Right hindlimb (tissue), 1 donor: Measurements from ENCODE around the gene PIM3.

ENCODE experiments used
- DNase-seq: peaks from one replicate; pipeline ENCODE4 v3.0.0-alpha.2; 2018

The PIM3 gene

DNA sequence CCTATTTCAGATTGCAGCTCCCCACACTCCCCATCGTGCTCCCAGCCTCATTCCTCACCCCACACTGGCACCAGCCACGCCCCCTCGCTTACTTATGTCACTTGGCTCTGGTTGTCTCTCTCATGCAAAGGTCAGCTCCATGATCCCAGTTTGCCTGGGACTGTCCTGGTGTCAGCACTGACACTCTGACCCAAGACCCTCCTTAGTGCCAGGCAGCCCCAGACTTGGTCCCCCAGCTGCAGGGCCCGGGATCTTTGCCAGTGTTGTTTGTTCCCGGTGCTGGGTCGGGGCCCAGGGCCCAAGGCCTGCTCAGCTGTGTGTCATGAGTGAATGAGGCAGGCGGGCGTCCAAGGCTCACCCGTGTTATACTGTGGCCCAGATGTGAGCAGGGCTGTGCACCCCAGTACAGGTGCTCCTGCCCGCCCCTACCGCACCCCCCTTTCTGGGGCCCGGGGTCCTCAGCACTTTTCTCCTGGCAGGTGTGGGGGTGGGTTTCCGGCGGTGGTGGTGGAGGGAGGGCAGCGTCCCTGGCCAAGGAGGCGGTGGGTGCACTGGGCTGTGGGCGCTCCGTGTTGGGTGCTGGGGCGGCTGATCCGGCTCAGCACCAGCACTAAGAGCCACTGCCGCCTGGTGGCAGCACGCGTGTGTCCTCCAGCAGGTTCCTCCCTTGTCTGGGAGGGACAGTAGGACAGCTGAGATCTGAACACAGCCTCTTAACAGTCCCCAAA lies 32.5 kb downstream of the PIM3 start:
- no peak for DNase-seq

DNA sequence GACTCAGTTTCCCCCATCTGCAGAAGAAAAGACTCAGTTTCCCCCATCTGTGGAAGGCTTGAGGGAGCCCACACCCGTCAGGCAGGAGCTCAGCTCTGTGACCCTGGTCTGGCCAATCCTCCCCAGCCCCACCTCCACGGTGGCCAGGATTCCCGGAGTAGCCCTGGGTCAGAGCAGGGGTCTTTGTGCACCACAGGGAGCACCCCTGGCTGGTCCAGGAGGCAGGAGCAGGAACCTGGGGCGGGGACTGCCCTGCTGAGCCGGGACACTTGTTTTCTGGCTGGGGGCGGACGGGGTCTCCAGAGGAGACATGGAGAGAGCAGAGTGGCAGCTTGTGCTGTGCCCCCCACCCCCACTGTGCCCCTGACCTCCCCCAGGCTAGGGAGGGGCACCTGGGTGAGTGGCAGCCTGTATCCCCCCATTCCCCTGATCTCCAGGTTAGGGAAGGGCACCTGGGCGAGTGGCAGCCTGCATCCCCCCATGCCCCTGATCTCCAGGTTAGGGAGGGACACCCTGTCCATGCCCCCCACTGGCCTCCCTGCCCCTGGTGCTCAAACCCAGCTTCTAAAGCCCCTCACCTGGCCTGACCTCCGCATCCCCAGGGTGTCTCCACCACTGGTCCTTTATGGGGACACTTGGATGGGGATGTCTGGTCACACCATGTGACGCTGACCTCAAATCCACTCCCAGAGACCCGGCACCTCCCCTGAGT lies 33.2 kb downstream of the PIM3 start:
- DNase-seq = no peak

DNA sequence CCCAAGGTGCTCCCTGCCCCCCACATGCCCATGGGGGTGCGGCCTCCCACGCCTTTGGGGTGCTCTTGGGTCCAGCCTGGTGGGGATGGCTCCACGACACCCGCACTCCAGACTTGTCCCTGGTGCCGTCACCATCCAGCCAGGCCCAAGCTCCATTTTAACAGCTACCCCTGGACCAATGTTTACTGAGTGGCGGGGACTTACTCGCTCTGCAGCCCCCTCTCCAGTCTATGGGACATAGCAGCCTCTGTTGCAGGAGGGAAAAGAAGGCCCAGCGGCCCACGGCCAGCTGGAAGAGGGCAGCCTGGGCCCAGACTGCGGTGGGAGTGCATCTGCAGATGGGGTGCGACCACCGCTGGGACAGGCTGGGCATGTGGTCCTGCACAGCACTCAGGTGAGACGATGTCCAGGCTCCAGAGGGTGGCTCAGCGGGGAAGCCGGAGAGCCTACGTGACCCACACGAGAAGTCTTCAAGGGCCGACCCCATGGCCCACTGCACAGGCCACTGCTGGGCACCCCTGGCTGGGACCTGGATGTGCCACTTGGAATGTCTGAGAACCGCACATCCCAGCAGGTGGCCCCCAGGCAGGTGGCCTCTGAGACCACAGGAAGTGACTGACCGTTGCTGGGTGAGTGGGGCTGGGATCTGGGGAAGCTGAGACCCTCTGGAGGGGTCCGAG lies 33.9 kb downstream of the PIM3 start:
- DNase-seq = no peak

DNA sequence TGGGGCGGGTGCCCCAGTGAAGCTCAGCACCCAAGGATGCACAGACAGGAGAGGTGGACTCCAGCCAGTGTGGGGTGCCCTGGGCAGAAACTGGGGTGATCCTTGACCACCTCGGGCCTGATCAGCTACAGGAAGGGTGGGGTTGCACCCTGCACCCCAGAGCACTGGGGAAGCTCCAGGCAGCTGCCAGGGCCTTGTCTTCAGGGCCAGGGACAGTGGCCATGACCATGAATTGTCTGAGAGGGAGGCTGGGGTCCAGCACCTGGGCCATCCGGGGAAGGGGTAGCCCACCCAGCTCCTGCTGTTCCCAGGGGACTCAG lies 34.4 kb downstream of the PIM3 start:
- no peak for DNase-seq

DNA sequence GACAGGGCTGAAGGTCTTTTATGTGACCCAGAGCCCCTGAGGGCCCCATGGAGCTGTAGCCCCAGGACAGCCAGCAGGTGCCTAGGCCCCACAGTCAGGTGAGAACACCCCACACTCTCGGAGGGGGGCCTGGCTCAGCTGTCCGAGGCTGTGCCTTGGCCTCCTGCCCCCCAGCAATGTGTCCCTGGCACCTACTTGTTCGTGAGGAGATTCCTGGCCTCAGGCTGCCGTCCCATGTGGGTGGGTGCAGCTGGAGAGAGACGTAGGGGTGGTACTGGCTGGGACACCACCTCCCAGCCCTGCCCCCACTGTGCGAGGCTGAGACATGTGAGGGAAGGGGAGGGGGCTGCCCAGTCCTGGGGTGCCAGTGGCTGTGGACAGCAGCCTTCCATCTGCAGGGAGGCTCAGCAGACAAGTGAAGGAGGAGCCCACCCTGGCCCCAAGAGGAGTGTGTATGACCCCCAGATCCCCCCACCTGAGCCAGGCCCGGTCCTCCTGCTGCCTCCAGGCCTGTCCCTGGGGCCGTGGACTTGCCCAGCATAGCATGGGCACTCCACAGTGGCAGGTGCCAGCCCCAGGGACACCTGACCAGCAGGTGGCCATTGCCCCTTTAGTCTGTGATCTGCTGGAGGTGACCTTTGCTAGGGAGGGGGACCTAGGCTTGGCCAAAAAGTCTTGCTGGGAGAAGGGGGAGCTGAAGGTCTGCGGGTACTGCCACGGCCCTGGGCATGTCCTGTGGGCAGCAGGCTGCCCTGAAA lies 35.0 kb downstream of the PIM3 start:
- DNase-seq = no peak

DNA sequence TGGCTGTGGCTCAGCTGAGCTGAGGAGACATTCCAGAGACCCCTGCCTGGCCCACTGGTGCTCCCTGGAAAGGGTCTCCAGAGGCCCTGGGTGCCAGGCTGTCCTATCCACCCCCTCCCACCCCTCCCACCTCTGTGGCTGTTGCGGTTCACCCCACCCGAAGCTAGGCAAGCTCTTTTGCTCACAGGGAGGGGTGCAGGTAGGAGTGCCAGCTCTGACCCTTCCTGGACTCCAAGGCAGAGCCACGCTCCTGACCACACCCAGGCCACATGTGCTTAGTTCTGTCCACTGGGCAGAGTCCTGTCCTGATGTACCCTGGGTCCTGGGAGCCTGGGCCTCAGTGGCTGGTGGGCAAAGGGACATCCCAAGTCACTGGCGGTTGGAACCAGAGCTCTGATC lies 35.5 kb downstream of the PIM3 start:
- DNase-seq = no peak

DNA sequence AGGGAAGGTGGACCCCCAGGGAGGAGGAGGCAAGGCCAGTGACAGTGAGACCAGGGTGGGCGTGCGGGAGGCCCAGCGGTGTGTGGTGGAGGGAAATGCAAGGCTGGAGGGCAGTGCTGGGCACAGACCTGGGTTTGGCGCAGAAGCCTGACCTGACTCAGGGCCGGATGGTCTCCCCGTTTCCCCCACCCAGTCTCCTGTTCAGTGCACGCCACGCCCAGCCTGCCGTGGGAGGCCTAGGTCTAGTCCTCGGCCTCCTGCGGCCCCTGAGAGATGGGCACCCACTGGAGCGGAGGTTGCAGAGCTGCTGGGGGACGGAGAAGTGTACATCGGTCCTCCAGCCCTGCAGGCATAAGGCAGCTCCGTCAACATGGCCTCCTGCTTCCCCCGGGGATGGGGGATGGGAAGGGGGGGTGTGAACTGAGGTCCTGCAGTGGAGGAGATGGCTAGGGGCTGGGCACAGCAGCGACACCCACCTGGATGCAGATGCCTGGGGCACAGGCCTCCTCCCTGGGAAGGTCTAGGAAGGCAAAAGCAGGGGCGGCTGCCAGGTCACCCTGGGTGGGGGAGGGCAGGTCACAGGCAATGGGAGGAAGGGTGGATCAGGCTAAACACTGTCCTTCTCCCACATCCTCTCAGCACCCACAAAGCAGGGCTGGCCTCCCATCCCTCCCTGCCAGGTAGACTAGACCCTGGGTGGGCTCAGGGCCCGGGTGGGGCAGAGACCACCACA lies 36.1 kb downstream of the PIM3 start:
- no peak for DNase-seq

DNA sequence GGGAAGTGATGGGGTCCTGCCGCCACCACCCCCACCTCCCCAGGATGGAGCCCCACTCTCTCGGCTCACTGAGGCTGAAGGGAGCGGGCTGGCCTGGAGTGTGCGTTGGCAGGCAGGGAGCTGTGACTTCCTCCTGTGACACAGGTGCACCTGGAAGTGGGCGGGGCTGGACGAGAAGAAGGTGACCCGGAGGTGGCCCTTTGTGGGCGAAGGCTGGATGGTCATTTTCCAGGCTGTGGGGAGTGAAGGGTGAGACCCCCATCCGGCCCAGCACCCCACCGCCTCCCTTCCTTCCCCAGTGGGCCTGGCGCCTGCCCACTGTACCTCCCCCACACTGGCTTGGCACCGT lies 36.7 kb downstream of the PIM3 start:
- DNase-seq = no peak

DNA sequence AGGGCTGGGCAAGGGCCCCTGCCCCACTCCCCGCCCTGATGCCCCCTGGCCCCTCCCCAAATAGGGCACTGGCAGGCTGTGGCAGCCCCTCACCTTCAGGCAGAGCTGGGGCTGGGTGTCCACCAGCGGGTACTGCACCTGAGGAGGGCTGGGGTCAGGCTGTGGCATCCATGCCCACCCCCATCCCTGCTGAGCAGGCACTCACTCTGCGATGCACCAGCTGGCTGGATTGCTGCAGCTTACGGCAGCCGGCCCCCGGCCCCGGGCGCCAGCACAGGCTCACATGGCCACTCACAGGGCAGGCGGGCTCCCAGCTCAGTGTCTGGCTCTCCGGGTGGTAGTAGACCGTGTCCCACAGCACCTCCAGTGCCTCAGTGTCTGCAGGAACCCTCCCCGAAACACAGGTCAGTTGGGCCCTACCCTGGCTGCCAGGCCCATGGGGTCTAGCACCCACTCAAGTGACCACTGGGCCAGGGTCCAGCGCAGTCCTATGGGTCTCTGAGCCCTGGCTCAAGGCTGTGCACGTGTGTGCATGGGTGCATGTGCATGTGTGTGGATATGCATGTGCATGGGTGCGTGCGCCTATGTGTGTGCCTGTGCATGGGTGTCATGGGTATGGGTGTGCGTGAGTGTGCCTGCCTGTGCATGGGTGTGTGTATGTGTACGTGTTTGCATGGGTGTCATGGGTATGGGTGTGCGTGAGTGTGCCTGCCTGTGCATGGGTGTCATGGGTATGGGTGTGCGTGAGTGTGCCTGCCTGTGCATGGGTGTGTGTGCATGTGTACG lies 37.6 kb downstream of the PIM3 start:
- no peak for DNase-seq

DNA sequence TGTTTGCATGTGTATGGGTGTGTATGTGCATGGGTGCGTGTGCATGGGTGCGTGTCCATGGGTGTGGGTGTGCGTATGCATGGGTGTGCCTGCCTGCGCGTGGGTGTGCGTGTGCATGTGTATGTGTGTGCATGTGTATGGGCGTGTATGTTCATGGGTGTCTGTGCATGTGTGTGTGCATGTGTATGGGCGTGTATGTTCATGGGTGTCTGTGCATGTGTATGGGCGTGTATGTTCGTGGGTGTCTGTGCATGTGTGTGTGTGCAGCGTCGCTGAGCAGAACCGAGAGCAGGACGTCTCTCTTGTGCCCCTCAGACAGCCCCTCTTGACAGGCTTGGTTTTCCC lies 38.1 kb downstream of the PIM3 start:
- DNase-seq = no peak

DNA sequence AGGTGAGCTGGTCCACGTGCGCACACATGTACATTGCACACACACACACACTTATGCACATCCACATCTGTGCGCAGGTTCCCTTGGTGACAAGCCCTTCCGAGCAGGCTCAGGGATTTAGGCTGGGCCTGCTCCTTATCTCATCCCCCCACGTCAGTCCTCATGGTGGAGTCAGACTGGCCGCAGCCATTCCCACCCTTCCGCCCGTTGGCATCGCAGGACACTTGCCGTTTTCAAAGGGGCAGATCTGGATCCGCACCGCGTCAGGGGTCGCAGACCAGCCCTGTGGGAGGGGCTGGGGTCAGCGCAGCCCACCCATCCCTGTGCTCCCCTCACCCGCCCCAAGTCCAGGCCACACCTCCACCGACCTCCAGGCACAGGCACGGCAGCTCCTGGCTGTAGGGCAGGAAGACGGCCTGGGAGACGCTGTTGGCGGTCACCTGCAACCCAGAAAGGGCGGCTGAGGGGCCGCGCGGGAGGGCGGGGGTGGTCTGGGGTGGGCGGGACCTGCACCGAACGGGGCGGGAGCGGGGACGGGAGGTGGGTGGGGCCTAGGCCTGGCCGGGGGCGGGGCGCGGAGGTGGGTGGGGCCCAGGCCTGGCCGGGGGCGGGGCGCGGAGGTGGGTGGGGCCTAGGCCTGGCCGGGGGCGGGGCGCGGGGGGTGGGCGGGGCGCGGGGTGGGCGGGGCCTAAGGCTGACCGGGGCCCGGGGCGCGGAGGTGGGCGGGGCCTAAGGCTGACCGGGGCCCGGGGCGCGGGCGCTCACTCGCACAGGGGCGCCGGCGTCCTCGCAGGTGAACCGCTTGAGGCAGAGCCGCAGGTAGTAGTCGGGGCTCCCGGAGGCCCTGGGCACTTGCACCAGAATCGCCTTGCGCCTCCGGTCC lies 38.7 kb downstream of the PIM3 start:
- no peak for DNase-seq

DNA sequence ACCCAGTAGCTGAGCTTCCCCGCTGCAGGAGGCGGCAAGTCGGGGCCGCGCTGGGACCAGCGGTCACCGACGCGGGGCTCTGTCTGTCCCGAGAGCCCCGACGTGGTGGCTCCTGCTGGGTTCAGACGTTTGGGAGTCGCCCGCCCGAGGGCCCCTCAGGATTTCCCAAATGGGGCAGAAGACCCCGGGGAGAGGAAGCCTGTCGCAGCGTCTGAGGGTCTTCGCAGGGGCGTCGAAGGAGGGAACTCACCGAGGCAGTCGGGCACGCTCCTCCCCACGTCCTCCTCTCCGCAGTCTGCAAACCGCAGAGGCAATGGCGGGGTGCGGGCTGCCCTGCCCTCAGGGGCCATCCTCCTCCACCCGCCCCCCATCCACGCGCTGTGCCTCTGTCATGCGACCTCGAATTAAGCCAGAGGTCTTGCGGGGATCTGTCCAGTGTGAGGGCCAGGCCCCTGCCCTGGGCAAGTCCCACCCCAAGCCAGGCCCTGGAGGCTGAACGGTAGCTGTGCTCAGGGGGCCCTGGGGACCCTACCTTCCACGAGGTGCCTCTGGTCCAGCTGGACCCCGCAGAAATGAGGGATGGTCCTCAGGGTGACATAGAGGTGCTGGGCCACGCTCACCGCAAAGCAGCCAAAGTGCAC lies 39.5 kb downstream of the PIM3 start:
- DNase-seq = no peak

DNA sequence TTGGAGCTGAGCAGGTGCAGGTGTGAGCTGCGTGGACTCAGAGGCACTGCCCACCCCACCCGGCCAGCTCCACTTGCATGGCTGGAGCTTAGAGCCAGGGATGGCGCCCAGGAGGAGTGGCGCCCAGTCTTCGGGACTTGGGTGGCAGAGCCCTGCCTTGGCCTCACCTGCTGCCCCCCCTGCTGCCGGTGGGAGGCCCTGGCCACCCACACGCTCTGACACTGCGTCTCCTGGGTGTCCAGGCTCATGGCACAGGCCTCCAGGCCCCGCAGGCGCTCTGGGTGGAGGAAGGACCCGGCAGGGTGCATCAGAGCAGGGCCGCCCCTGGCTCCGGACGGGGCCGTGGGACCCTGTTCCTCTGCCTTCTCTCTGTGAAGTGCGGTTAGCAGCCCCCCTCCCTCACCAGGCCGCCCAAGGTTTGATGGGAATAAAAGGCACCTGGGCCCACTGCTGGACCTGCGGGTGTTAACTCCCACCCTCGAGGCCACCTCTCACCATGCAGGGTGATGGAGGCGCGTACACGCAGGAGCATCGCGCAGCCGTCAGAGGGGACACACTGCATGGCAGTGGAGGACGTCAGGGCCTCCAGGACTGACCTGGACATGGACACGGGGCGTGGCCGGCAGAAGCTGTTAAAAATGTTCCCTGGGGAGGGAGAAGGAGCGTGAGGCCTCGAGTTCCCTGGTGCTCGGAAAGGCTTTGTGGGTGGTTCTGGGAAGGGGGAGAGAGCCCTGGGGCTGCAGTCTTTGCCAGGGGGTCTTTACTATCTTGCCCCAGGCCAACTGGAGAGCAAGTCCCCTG lies 40.2 kb downstream of the PIM3 start:
- DNase-seq = no peak

DNA sequence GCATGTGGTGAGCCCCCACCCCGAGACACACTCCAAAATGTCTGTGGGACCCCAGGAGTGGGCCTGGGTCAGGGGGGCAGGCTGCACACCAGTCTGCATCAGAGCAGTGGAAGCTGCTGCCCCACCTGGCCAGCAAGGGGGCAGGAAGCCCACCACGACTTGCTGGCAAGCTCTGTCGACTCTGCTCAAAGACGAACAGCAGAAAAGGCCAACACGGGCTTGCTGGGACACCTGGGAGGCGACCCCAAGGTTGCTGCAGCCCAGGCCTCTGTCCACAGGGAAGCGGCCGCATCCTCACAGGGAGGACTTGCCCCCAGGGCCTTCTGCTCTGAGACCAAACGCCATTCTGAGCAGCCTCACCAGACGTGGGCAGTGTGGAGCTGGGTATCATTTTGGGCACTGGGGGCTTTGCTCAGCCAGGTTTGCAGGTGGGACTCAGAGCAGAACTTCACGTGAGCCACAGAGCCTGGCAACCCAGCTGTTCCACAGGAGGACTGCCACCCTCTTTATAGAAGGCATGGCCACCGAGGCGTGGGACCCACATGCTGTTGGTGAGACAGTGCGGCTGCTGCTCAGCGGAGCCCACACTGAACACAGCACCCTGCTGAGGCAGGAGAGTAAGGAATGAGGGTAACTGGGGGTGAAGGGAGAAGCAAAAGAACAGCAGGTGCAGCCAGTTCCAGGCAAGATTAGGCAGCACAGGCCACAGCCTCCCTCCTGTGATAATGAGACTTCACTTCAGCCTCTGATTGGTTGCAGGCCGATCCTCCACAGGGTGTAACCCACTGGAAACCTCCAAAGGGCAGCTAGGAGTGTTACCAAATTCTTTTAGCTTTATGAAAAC lies 41.0 kb downstream of the PIM3 start:
- no peak for DNase-seq

DNA sequence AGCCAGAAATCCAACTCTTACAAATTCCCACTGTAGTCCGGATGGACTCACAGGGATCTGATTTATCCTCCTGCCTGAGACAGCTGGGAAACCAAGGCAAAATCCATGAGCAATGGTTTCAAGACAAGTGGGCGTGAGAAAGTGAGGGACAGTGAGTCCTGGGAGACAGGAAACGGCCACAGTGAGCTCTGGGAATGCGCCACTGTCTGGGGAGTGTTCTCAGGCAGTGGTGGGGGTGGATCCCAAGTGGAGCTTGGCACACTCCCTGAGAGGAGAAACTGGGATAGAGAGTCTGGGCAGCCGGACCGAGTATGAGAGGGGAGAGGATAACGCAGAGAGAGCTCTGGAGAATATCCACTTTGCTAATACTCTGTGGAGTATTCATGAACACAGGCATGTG lies 42.2 kb downstream of the PIM3 start:
- no peak for DNase-seq

DNA sequence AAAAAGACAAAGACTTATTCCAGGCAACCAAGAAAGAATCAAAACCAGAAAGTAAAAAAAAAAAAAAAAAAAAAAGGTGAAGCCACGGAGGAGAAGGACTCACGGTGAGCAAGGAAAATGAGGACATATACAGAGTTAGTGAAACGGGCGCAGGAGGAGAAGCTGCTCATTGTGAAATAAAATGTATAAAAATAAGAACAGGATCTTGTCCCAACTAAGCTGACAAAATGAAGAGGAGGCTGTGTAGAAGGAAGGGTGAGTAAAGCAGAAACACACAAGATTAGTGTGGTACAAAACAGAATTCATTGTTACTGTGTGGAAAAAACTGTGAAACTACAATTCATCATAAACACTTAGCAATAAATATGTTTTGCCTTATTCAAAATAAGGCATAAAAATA lies 44.3 kb downstream of the PIM3 start:
- no peak for DNase-seq

DNA sequence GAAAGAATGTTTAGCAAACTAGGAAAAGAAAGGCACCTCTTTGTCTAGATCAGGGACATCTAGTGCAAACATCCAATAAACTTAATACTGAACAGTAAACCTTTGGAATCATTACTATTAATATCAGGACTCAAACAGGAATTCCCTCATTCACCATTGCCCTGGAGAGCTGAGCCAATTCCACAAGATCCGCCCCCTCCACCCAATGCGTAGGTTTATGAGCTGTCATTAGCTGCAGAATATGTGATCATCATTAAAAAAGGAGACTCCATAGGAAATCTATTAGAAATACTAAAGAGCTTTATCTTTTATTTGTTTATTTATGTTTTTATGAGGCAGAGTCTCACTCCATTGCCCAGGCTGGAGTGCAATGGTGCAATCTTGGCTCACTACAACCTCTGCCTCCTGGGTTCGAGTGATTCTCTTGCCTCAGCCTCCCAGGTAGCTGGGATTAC lies 46.5 kb downstream of the PIM3 start:
- no peak for DNase-seq

DNA sequence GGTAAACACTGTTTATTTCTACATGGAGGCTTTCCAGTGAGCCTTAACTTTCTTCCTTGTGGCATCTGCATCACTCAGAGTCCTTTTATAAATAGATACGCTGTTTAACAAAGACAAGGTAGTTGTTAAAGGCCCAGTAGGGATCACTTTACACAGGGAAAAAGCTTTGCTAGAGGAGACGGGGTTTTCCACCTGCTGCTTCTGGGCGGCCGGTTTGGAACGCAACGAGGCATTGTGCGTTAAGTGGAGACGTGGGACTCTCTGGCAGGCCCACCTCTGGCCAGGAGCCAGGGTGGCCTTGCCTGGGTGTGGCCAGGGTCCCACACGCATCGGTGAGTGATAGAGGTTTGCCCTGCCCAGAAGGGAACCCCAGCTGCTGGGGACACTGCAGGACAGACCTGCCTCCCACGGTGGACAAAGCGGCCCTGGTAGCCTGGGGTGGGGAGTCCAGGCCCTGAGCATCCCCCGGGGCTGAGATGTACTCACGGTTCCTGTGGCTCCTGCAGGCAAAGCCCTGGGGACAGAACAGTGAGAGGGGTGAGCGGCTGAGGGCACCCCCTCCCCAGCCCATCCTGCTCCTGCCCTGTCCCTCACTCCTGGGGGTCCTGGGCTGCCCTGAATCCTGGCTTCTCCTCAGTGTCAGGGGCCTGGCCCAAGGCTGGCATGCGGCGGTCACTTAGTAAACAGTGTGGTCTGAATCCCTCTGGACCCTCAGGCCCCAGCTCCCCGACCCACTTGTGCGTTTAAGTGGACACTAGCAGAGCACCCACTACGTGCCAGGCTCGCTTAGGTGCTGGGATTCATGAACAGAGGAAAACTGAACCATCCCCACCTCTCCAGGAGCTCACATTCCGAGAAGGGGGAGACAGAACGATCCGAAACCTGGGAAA lies 47.8 kb downstream of the PIM3 start:
- DNase-seq = peak; percentile 9
